Tibial nerve (tissue), 4 donors: ENCODE results near the gene ZBED4. TPM values are rescaled to one million over a fixed set of nuclear protein-coding genes. Genes with fewer than 3 reads are reported as not detected.

Experiments used
- DNase-seq, 2 donors: peaks; one replicate each; pipeline ENCODE4 v3.0.0-alpha.2; 2019; ENCODE audit warnings: low spot score in 2 of 2
- H3K27ac ChIP-seq, 4 donors: fragments of 200-600 bp; sonication (generic) in 3 of 4; one replicate each; pipeline ENCODE4 v1.5.1; 2017 to 2019; ENCODE audit warnings: mild to moderate bottlenecking in 1 of 4
- H3K27me3 ChIP-seq, 2 donors: fragments of 200-600 bp; sonication (generic) in 1 of 2; one replicate each; pipeline versions ENCODE4 v1.5.1 to v1.6.0; 2017 to 2019
- H3K36me3 ChIP-seq, 3 donors: fragments of 200-600 bp; sonication (generic); one replicate each; pipeline ENCODE4 v1.5.1; 2018 to 2019
- H3K4me1 ChIP-seq, 4 donors: fragments of 200-600 bp; sonication (generic) in 3 of 4; one replicate each; pipeline ENCODE4 v1.5.1; 2017 to 2019
- H3K4me3 ChIP-seq, 4 donors: fragments of 200-600 bp; sonication (generic) in 3 of 4; one replicate each; pipeline ENCODE4 v1.5.1; 2017 to 2019; ENCODE audit warnings: mild to moderate bottlenecking in 1 of 4, moderate library complexity in 1 of 4
- H3K9me3 ChIP-seq, 4 donors: fragments of 200-600 bp; sonication (generic) in 3 of 4; one replicate each; pipeline ENCODE4 v1.5.1; 2017 to 2019
- EP300 ChIP-seq, 2 donors: sonication (generic); formaldehyde crosslinking; IDR thresholded peaks; one replicate each; pipeline ENCODE4 v1.6.1; 2017; ENCODE audit warnings: antibody characterized with exemption in 2 of 2, mild to moderate bottlenecking in 1 of 2
- POLR2A ChIP-seq, 2 donors: fragments of 450-650 bp; IDR thresholded peaks; one replicate each; pipeline ENCODE4 v1.6.1; 2017; ENCODE audit warnings: antibody characterized with exemption in 2 of 2, mild to moderate bottlenecking in 2 of 2, moderate library complexity in 2 of 2
- WGBS, 2 donors: methylation state at CpG; one replicate each; pipeline ENCODE4 v1.1.5; 2018; 5-methylcytosine and 5-hydroxymethylcytosine counted together
- total RNA-seq, 4 donors: library from RNA; depleted of rRNA; stranded (reverse); fragments of >200 nt; gene quantifications; one replicate each; pipeline ENCODE4 v1.1.0, GENCODE V29; 2016
- TF ChIP-seq, protein P1 (sequence below), 5 experiments: fragments of 200-600 bp in 3 of 5; fragments of 450-650 bp in 2 of 5; sonication (generic) in 3 of 5; IDR thresholded peaks; one replicate each; pipeline ENCODE4 v1.5.1; 2016 to 2019; ENCODE audit warnings: antibody characterized with exemption in 5 of 5, mild to moderate bottlenecking in 3 of 5, moderate library complexity in 2 of 5

The ZBED4 gene
- total RNA-seq, 4 donors from 2014 or later: 5.9 to 12.3 (median 7.3) TPM

DNA sequence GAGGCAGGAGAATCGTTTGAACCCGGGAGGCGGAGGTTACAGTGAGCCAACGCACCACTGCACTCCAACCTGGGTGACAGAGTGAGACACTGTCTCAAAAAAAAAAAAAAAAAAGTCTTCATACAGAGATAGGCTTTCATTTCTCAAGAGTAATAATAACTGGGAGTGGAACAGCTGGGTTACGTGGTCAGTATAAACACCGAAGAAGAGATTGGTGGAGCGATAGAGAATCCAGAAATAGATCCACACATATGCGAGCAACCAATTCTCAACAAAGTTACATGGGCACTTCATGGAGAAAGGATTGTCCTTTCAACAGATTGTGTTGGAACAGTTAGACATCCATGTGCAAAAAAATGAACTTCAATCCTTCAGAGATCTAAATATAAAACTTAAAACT is 24.6 kb downstream of the ZBED4 start:
- TF ChIP-seq EP300 (IDR thresholded peaks at IDR 0.05) (no peak), POLR2A (IDR thresholded peaks at IDR 0.05) (no peak)
- TF ChIP-seq, protein P1, sequence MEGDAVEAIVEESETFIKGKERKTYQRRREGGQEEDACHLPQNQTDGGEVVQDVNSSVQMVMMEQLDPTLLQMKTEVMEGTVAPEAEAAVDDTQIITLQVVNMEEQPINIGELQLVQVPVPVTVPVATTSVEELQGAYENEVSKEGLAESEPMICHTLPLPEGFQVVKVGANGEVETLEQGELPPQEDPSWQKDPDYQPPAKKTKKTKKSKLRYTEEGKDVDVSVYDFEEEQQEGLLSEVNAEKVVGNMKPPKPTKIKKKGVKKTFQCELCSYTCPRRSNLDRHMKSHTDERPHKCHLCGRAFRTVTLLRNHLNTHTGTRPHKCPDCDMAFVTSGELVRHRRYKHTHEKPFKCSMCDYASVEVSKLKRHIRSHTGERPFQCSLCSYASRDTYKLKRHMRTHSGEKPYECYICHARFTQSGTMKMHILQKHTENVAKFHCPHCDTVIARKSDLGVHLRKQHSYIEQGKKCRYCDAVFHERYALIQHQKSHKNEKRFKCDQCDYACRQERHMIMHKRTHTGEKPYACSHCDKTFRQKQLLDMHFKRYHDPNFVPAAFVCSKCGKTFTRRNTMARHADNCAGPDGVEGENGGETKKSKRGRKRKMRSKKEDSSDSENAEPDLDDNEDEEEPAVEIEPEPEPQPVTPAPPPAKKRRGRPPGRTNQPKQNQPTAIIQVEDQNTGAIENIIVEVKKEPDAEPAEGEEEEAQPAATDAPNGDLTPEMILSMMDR (IDR thresholded peaks at IDR 0.05): no peak
- no peak for DNase-seq
- H3K27me3 ChIP-seq: no peaks in the 10 kb centered on the region
- H3K4me3 ChIP-seq: no peak overlapping the region
- H3K9me3 ChIP-seq: peaks cover 0 to 27% (median 5%) of the 10 kb centered on the region in 4 donors
- H3K4me1 ChIP-seq: no peaks in the 10 kb centered on the region
- peaks cover 0 to 49% (median 0%) of the 10 kb centered on the region in 3 donors for H3K36me3 ChIP-seq
- no peak overlapping the region for H3K27ac ChIP-seq
- 95 to 97% methylated on average over 8 of the region's 8 CpGs for WGBS, 2 donors

DNA sequence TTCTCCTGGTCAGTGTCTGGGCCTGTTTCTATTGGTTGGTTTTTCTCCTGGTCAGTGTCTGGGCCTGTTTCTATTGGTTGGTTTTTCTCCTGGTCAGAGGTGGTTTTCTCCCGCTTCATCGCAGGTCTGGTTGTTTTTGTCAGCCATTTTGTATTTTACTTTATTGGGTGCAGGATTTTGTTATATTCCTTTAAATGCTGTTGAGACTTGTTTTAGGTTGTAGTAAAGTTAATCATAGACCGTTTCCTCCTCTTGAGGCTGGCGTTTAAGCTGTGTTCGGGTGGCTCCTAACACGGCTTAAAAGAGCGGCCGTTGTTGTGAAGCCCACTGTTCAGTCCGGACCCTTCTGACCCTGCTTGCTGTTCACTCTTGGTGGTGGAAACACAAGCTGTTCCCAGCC is 26.2 kb downstream of the ZBED4 start:
- no peak for DNase-seq
- Histone ChIP-seq H3K27ac (no peak overlapping the region), H3K4me1 (no peaks in the 10 kb centered on the region), H3K27me3 (no peaks in the 10 kb centered on the region), H3K36me3 (peaks cover 0 to 50% (median 0%) of the 10 kb centered on the region in 3 donors), H3K4me3 (no peak overlapping the region), H3K9me3 (peaks cover 0 to 18% (median 5%) of the 10 kb centered on the region in 4 donors)
- TF ChIP-seq POLR2A (IDR thresholded peaks at IDR 0.05) (no peak), EP300 (IDR thresholded peaks at IDR 0.05) (no peak)
- TF ChIP-seq, protein P1 (IDR thresholded peaks at IDR 0.05): no peak
- WGBS, 2 donors: 90 to 95% methylated on average over 9 of the region's 9 CpGs

DNA sequence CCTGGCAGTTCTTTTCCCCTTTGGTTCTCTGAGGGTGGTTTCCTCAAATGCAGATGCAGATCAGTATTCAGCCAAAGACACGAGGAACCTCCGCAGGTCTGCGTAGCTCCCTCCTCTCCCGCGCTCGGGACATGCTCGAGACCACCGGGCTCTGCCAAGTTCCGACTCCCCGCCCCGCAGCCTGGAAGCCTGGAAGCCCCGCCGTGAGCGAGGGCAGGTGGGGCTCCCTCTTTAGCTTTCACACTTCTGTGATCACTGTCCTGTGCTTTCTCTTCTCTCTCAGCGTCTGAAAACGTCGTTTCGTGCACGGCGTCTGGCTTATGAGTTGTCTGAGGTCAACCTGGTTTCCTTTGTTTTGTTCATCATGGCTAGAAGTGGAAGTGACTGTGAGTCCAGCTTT is 26.6 kb downstream of the ZBED4 start:
- TF ChIP-seq POLR2A (IDR thresholded peaks at IDR 0.05) (no peak), EP300 (IDR thresholded peaks at IDR 0.05) (no peak)
- TF ChIP-seq, protein P1 (IDR thresholded peaks at IDR 0.05): no peak
- WGBS, 2 donors: 60 to 78% methylated on average over 20 of the region's 20 CpGs
- Histone ChIP-seq H3K4me1 (no peaks in the 10 kb centered on the region), H3K4me3 (no peak overlapping the region), H3K27me3 (no peaks in the 10 kb centered on the region), H3K36me3 (peaks cover 0 to 54% (median 0%) of the 10 kb centered on the region in 3 donors), H3K9me3 (peaks cover 0 to 18% (median 5%) of the 10 kb centered on the region in 4 donors), H3K27ac (no peak overlapping the region)
- DNase-seq: no peak

DNA sequence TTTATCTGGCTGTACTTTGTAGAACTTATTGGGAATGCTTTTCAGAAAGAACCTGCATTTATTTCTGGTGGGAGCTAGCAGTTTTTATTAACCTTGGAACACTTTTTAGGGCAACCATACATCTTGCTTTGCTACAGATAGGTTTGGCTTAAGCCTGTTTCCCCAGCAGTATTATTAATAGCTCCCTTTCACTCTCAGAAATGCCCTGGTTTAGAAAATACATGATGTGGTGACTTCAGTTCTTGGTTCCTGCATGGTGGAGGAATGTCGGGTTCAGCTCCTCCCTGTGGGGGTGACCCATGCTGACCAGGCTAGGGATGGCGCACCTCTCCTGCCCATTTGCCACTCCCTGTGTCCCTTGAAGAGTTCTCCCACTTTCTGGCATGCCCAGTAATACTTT is 28.2 kb downstream of the ZBED4 start:
- no peaks in the 10 kb centered on the region for H3K27me3 ChIP-seq
- DNase-seq: no peak
- peaks cover 0 to 70% (median under 1%) of the 10 kb centered on the region in 3 donors for H3K36me3 ChIP-seq
- TF ChIP-seq, protein P1 (IDR thresholded peaks at IDR 0.05): no peak
- TF ChIP-seq EP300 (IDR thresholded peaks at IDR 0.05) (no peak), POLR2A (IDR thresholded peaks at IDR 0.05) (no peak)
- no peak overlapping the region for H3K27ac ChIP-seq
- peaks cover 0 to 18% (median 3%) of the 10 kb centered on the region in 4 donors for H3K9me3 ChIP-seq
- H3K4me1 ChIP-seq: no peaks in the 10 kb centered on the region
- WGBS, 2 donors: 94 to 95% methylated on average over 2 of the region's 2 CpGs
- no peak overlapping the region for H3K4me3 ChIP-seq

DNA sequence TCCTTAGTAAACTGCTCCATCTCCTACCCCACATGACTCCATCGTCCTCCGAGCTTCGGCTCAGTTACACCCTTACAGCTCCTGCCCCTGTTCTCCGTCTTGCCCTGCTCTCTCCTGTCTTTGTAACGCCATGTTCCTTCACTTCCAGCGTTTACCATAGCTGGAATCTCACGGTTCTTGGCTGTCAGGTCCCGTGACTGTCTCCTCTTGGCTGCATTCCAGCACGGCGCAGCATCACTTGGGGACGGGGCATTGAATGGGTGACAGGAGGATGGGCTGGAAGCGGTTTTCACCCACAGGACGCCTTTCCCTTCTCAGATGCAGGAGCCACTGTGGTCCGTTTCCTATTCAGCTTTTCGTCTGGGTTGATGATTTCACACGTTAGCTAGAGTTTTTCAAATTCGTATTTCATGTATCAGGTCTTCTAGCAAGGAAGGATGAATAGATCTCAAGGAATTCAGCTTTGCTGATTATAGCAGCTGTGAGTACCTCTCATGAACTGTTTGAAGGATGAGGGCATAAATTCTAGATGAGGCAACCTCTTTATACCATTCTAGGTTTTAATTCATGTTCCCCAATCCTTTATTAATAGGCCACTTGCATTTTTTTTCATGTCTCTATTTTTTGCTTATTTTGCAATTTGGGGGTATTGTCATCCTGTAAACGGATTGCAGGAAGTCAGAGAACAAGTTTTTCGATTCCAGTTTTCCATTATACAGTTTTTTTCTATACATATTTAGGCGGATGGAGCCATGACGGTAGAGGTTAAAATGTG is 29.1 kb downstream of the ZBED4 start:
- Histone ChIP-seq H3K4me1 (no peaks in the 10 kb centered on the region), H3K27ac (no peak overlapping the region), H3K4me3 (no peak overlapping the region), H3K27me3 (no peaks in the 10 kb centered on the region), H3K36me3 (peaks cover 0 to 76% (median 4%) of the 10 kb centered on the region in 3 donors), H3K9me3 (peaks cover 0 to 18% (median 3%) of the 10 kb centered on the region in 4 donors)
- WGBS, 2 donors: 87 to 90% methylated on average over 21 of the region's 21 CpGs
- DNase-seq: no peak
- TF ChIP-seq POLR2A (IDR thresholded peaks at IDR 0.05) (no peak), EP300 (IDR thresholded peaks at IDR 0.05) (no peak)
- TF ChIP-seq, protein P1 (IDR thresholded peaks at IDR 0.05): no peak
